Measurements from ENCODE around the gene RORB. TPM values are rescaled to one million over a fixed set of nuclear protein-coding genes. Genes with fewer than 3 reads are reported as not detected.

RORB gene
- total and polyA plus RNA-seq, 4 donors, result 0.01 to 0.05 TPM; not detected in 2

DNA sequence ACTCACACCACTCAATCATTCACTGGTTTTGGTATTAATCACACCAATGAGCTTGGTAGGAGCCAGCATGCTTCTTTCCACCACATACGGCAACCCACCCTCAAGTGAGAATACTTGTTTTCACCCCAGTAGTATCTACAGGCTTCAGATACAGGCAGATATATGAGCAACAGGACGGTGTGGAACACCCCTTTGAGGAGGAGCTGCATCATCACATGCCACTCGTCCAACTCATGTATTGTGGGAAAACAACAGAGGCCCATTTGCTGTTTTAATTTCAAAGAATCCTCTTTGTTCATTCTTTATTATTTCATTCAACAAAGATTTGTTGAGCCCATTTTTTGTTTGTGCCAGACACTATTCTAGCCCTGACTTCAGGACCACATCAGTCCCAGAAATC, 46.0 kb downstream of the RORB start (continued):
- no peak for TF ChIP-seq FOXA2 (IDR thresholded peaks at IDR 0.05)
- TF ChIP-seq FOXA1 (IDR thresholded peaks at IDR 0.05), result no peak
- TF ChIP-seq, protein P1, sequence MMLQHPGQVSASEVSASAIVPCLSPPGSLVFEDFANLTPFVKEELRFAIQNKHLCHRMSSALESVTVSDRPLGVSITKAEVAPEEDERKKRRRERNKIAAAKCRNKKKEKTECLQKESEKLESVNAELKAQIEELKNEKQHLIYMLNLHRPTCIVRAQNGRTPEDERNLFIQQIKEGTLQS (IDR thresholded peaks at IDR 0.05), result no peak

DNA sequence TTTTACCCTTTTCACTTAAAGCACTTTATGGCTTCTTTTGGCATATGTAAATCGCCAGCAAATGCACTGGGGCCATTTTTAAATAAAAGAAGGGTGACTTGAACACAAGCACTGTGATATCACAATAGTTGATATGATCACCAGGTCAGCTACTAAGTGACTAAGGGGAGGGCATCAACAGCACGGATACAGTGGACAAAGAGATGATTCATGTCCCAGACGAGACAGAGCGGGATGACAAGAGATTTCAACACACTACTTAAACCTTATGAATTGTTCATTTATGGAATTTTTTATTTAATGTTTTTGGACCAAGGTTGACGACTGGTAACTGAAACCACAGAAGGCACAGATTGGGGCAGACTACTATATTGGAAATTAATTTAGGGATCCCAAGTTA, 54.1 kb downstream of the RORB start:
- DNase-seq (ENCODE audit: low spot score), result no peak
- H3K9ac ChIP-seq (ENCODE audit: low read depth in 1 of 2, low read length in 2 of 2), result no peak overlapping the region
- H3K36me3 ChIP-seq (ENCODE audit: control insufficient read depth in 4 of 4, insufficient read depth in 3 of 4, low read depth in 1 of 4, low read length in 3 of 4), result no peaks in the 10 kb centered on the region
- no peaks in the 10 kb centered on the region for H3K4me1 ChIP-seq (ENCODE audit: control insufficient read depth in 4 of 4, insufficient read depth in 4 of 4, low read length in 3 of 4)
- no peak overlapping the region for H3K27ac ChIP-seq (ENCODE audit: low read depth in 1 of 2, low read length in 2 of 2)
- 75% methylated on average over 5 of the region's 5 CpGs for WGBS
- no peak overlapping the region for H3K4me3 ChIP-seq (ENCODE audit: low read depth in 1 of 3, low read length in 3 of 3)
- H3K9me3 ChIP-seq (ENCODE audit: control insufficient read depth in 4 of 4, low read length in 3 of 4), result no peaks in the 10 kb centered on the region
- TF ChIP-seq, protein P1 (IDR thresholded peaks at IDR 0.05), result no peak
- TF ChIP-seq RXRA (IDR thresholded peaks at IDR 0.05) (no peak), HNF4G (IDR thresholded peaks at IDR 0.05) (no peak), FOXA1 (IDR thresholded peaks at IDR 0.05) (no peak), GABPA (IDR thresholded peaks at IDR 0.05 in 1 of 2, conservative IDR thresholded peaks at IDR 0.05 in 1 of 2) (no peak), HNF4A (conservative IDR thresholded peaks at IDR 0.05) (no peak), SP1 (IDR thresholded peaks at IDR 0.05) (no peak)
- TF ChIP-seq, protein P2, sequence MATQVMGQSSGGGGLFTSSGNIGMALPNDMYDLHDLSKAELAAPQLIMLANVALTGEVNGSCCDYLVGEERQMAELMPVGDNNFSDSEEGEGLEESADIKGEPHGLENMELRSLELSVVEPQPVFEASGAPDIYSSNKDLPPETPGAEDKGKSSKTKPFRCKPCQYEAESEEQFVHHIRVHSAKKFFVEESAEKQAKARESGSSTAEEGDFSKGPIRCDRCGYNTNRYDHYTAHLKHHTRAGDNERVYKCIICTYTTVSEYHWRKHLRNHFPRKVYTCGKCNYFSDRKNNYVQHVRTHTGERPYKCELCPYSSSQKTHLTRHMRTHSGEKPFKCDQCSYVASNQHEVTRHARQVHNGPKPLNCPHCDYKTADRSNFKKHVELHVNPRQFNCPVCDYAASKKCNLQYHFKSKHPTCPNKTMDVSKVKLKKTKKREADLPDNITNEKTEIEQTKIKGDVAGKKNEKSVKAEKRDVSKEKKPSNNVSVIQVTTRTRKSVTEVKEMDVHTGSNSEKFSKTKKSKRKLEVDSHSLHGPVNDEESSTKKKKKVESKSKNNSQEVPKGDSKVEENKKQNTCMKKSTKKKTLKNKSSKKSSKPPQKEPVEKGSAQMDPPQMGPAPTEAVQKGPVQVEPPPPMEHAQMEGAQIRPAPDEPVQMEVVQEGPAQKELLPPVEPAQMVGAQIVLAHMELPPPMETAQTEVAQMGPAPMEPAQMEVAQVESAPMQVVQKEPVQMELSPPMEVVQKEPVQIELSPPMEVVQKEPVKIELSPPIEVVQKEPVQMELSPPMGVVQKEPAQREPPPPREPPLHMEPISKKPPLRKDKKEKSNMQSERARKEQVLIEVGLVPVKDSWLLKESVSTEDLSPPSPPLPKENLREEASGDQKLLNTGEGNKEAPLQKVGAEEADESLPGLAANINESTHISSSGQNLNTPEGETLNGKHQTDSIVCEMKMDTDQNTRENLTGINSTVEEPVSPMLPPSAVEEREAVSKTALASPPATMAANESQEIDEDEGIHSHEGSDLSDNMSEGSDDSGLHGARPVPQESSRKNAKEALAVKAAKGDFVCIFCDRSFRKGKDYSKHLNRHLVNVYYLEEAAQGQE (IDR thresholded peaks at IDR 0.05), result no peak
- no peaks in the 10 kb centered on the region for H3K27me3 ChIP-seq (ENCODE audit: control insufficient read depth in 4 of 4, insufficient read depth in 4 of 4, low read length in 3 of 4)

DNA sequence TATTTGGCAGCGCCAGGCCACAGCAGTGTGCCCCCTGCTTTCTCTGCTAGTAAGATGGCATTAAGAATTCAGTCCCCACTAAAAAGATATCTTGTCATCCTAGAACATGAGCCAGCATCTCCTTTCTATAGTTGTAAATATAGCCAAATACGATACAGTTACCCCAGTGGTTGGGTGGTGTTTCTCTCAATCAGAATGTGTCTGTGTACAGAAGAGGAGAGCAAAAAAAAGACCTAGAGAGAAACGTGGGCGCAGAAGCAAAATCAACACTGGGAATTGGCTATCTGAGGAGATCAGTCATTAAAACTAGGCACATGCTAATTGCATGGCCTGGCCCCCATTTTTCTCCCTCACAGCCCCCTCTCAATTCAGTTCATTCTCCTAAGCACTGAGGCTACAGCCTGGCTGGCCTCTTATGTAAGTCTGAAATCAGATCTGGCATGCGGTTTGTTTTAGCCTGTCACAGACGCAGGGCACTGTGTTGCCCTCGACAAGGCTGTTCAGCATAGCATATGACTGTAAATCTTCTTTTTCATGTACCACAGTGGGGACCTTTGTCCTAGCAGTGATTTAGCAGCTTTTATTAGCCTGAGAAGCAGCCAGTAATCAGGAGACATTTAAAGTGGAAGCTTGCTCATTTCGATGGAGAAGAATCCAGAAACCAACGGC, 57.8 kb downstream of the RORB start:
- no peak for TF ChIP-seq SP1 (IDR thresholded peaks at IDR 0.05)
- Histone ChIP-seq H3K27me3 (ENCODE audit: control insufficient read depth in 4 of 4, insufficient read depth in 4 of 4, low read length in 3 of 4) (no peaks in the 10 kb centered on the region), H3K36me3 (ENCODE audit: control insufficient read depth in 4 of 4, insufficient read depth in 3 of 4, low read depth in 1 of 4, low read length in 3 of 4) (no peaks in the 10 kb centered on the region), H3K4me3 (ENCODE audit: low read depth in 1 of 3, low read length in 3 of 3) (no peak overlapping the region), H3K9me3 (ENCODE audit: control insufficient read depth in 4 of 4, low read length in 3 of 4) (no peaks in the 10 kb centered on the region), H3K4me1 (ENCODE audit: control insufficient read depth in 4 of 4, insufficient read depth in 4 of 4, low read length in 3 of 4) (no peaks in the 10 kb centered on the region), H3K9ac (ENCODE audit: low read depth in 1 of 2, low read length in 2 of 2) (no peak overlapping the region), H3K27ac (ENCODE audit: low read depth in 1 of 2, low read length in 2 of 2) (no peak overlapping the region)
- DNase-seq (ENCODE audit: low spot score), result no peak
- 61% methylated on average over 9 of the region's 9 CpGs for WGBS

DNA sequence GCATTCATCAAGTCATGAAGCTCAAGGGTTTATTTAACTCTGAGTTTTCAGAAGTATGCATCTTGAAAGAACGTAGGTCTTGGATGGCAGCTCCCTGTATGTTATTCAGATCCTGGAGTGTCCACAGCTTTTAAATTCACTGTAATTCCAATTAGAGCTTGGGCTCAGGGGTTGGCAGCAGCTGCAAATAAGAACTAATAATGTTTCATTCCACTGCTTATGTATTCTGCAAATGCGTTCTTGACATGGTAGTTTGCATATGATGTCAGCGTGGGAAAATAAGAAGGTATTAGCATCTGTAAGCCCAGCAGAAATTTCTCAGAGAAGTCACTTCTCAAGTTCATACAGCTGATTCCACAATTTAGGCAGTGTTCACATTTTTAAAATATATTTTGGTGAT, 58.4 kb downstream of the RORB start:
- Histone ChIP-seq H3K4me1 (ENCODE audit: control insufficient read depth in 4 of 4, insufficient read depth in 4 of 4, low read length in 3 of 4) (no peaks in the 10 kb centered on the region), H3K27me3 (ENCODE audit: control insufficient read depth in 4 of 4, insufficient read depth in 4 of 4, low read length in 3 of 4) (no peaks in the 10 kb centered on the region), H3K9ac (ENCODE audit: low read depth in 1 of 2, low read length in 2 of 2) (no peak overlapping the region), H3K27ac (ENCODE audit: low read depth in 1 of 2, low read length in 2 of 2) (no peak overlapping the region), H3K4me3 (ENCODE audit: low read depth in 1 of 3, low read length in 3 of 3) (no peak overlapping the region), H3K36me3 (ENCODE audit: control insufficient read depth in 4 of 4, insufficient read depth in 3 of 4, low read depth in 1 of 4, low read length in 3 of 4) (no peaks in the 10 kb centered on the region), H3K9me3 (ENCODE audit: control insufficient read depth in 4 of 4, low read length in 3 of 4) (no peaks in the 10 kb centered on the region)
- TF ChIP-seq, protein P3, sequence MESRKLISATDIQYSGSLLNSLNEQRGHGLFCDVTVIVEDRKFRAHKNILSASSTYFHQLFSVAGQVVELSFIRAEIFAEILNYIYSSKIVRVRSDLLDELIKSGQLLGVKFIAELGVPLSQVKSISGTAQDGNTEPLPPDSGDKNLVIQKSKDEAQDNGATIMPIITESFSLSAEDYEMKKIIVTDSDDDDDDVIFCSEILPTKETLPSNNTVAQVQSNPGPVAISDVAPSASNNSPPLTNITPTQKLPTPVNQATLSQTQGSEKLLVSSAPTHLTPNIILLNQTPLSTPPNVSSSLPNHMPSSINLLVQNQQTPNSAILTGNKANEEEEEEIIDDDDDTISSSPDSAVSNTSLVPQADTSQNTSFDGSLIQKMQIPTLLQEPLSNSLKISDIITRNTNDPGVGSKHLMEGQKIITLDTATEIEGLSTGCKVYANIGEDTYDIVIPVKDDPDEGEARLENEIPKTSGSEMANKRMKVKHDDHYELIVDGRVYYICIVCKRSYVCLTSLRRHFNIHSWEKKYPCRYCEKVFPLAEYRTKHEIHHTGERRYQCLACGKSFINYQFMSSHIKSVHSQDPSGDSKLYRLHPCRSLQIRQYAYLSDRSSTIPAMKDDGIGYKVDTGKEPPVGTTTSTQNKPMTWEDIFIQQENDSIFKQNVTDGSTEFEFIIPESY (IDR thresholded peaks at IDR 0.05), result no peak
- TF ChIP-seq, protein P4, sequence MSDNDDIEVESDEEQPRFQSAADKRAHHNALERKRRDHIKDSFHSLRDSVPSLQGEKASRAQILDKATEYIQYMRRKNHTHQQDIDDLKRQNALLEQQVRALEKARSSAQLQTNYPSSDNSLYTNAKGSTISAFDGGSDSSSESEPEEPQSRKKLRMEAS (IDR thresholded peaks at IDR 0.05), result no peak
- TF ChIP-seq EGR1 (IDR thresholded peaks at IDR 0.05; ENCODE audit: low read depth in 2 of 2), result no peak
- TF ChIP-seq RXRA (IDR thresholded peaks at IDR 0.05), result no peak
- WGBS, result 83% methylated on average over 3 of the region's 3 CpGs
- no peak for DNase-seq (ENCODE audit: low spot score)

Data from liver (tissue), 9 donors.